Measurements from ENCODE around the gene RET.

GRCh38 chr10:43036481-43037428 is 40.1 kb upstream of the RET start:
- TF ChIP-seq POLR2A (IDR thresholded peaks at IDR 0.05) (no peak), CTCF (IDR thresholded peaks at IDR 0.05) (no peak)

Measured in ovary (tissue), 3 donors.